K562 (cell line): Measurements from ENCODE around the gene COL5A1. TPM values are rescaled to one million over a fixed set of nuclear protein-coding genes. Genes with fewer than 3 reads are reported as not detected.

ENCODE experiments used
- ATAC-seq: fragments of 200-7000 bp; cut with Tn5 transposase; 3 replicates; pipeline ENCODE4 v1.9.1; 2020; ENCODE audit warnings: moderate library complexity
- BruUV-seq: library from RNA; stranded (reverse); fragments of 400-500 nt; replicated peaks from 2 replicates; lab custom pipeline; 2021; lab: Mats Ljungman, UMichigan
- CTCF ChIA-PET: fragments of 300-600 bp; formaldehyde crosslinking; extraction: SDS; loops from one replicate; lab custom pipeline; 2021; ENCODE audit warnings: low intra/inter-chr PET ratio; lab: Yijun Ruan, JAX
- POLR2A ChIA-PET: fragments of 300-600, 350-650 bp; sonication (Branson Sonifier 250); formaldehyde crosslinking; extraction: SDS; loops from one replicate; lab custom pipeline; 2021; ENCODE audit warnings: antibody characterized with exemption, inconsistent platforms; lab: Yijun Ruan, JAX
- DNase-seq, 4 experiments: peaks; one replicate each; pipeline versions ENCODE4 v3.0.0 to v3.0.0-alpha.2; 2011 to 2018; ENCODE audit warnings: low spot score in 3 of 4, mixed read lengths in 3 of 4; ENCODE audit errors: extremely low read depth in 1 of 4
- FAIRE-seq: peaks from 2 replicates; lab custom pipeline; 2011; peaks lifted over from hg19 to GRCh38; lab: Jason Lieb, UNC
- H2AFZ ChIP-seq: 2 replicates; pipeline ENCODE4 v1.6.0; 2011; ENCODE audit warnings: low read depth, low read length, control low read depth, inconsistent platforms
- H3K27ac ChIP-seq: fragments of 200-600 bp; 3 replicates; pipeline ENCODE4 v1.8.0; 2011; ENCODE audit warnings: low read depth, mild to moderate bottlenecking, control low read depth, inconsistent platforms, low read length, moderate library complexity, mixed read lengths; ENCODE audit errors: extremely low read depth
- H3K27me3 ChIP-seq, 2 experiments: fragments of 300-600 bp in 1 of 2; 2 replicates in 1 of 2; 3 replicates in 1 of 2; pipeline versions ENCODE4 v1.6.0 to v1.8.0; 2011; ENCODE audit warnings: inconsistent platforms in 2 of 2, low read length in 2 of 2, mild to moderate bottlenecking in 1 of 2, mixed read lengths in 1 of 2, moderate library complexity in 1 of 2; ENCODE audit not compliant: control insufficient read depth in 2 of 2, insufficient read depth in 2 of 2
- H3K36me3 ChIP-seq: fragments of 300-600 bp; 3 replicates; pipeline ENCODE4 v1.8.0; 2011; ENCODE audit warnings: mild to moderate bottlenecking, low read length, inconsistent platforms; ENCODE audit not compliant: control insufficient read depth, insufficient read depth
- H3K4me1 ChIP-seq, 2 experiments: fragments of 200-600 bp in 1 of 2; replicated peaks in 1 of 2; 2 replicates in 1 of 2; 3 replicates in 1 of 2; pipeline versions ENCODE4 v1.5.1 to v1.8.0; 2011; ENCODE audit warnings: inconsistent platforms in 2 of 2, low read length in 2 of 2, mild to moderate bottlenecking in 1 of 2, mixed read lengths in 1 of 2, moderate library complexity in 1 of 2; ENCODE audit not compliant: control insufficient read depth in 2 of 2, insufficient read depth in 2 of 2
- H3K4me2 ChIP-seq: 2 replicates; pipeline ENCODE4 v1.6.1; 2011; ENCODE audit warnings: low read length, control low read depth, inconsistent platforms, mixed read lengths; ENCODE audit not compliant: insufficient read depth
- H3K4me3 ChIP-seq: fragments of 200-600 bp; sonication (generic), shearing (Covaris generic); 2 replicates; pipeline ENCODE4 v1.5.1; 2016; ENCODE audit warnings: control low read depth, inconsistent platforms
- H3K79me2 ChIP-seq: fragments of 200-600 bp; 3 replicates; pipeline ENCODE4 v1.8.0; 2011; ENCODE audit warnings: low read length, inconsistent platforms; ENCODE audit not compliant: control insufficient read depth, insufficient read depth
- H3K9ac ChIP-seq, 2 experiments: 2 replicates each; pipeline versions ENCODE4 v1.6.0 to v1.6.1; 2011; ENCODE audit warnings: low read depth in 2 of 2, low read length in 2 of 2, control low read depth in 1 of 2, inconsistent platforms in 1 of 2, mild to moderate bottlenecking in 1 of 2, mixed read lengths in 1 of 2; ENCODE audit not compliant: insufficient read depth in 1 of 2
- H3K9me1 ChIP-seq: one replicate; pipeline ENCODE4 v1.6.0; 2011; ENCODE audit warnings: inconsistent platforms, mild to moderate bottlenecking, low read length, moderate library complexity; ENCODE audit not compliant: control insufficient read depth, insufficient read depth
- H3K9me3 ChIP-seq: replicated peaks from 2 replicates; pipeline ENCODE4 v1.5.1; 2011; ENCODE audit warnings: low read depth, low read length, inconsistent platforms; ENCODE audit not compliant: control insufficient read depth, insufficient read depth
- H4K20me1 ChIP-seq: replicated peaks from 2 replicates; pipeline ENCODE4 v1.6.1; 2011; ENCODE audit warnings: low read length, inconsistent platforms, mixed read lengths; ENCODE audit not compliant: control insufficient read depth, insufficient read depth
- CBX8 ChIP-seq: fragments of 200-600 bp; sonication (generic); IDR thresholded peaks from 2 replicates; pipeline ENCODE4 v1.6.1; 2012; ENCODE audit warnings: borderline replicate concordance, mixed run types, low read depth, mild to moderate bottlenecking, moderate library complexity, mixed read lengths, low read length, control low read depth, inconsistent platforms; ENCODE audit not compliant: poor library complexity, severe bottlenecking; ENCODE audit errors: extremely low read depth
- FIP1L1 ChIP-seq: fragments of 200-400 bp; formaldehyde crosslinking; IDR thresholded peaks from 2 replicates; pipeline ENCODE4 v1.6.1; 2018; ENCODE audit warnings: mild to moderate bottlenecking, low read depth, low read length; ENCODE audit not compliant: poor library complexity, severe bottlenecking
- IRF9 ChIP-seq: fragments of 450-650 bp; IDR thresholded peaks from 2 replicates; pipeline ENCODE4 v1.6.1; 2016; ENCODE audit warnings: missing biosample characterization, missing genetic modification characterization
- RNF2 ChIP-seq: sonication (generic); IDR thresholded peaks from 2 replicates; pipeline ENCODE4 v1.6.1; 2016
- ZFPM2 ChIP-seq: fragments of 250-450 bp; sonication (Bioruptor Pico); IDR thresholded peaks from 2 replicates; pipeline ENCODE4 v1.5.1; 2022; ENCODE audit warnings: mild to moderate bottlenecking
- WGBS: fragments of 100-300 bp; shearing (Covaris generic); methylation state at CpG from one replicate; pipeline ENCODE4 v1.1.6; 2016; ENCODE audit warnings: low coverage, mixed read lengths; ENCODE audit not compliant: insufficient coverage; ENCODE audit errors: missing lambda C conversion rate; 5-methylcytosine and 5-hydroxymethylcytosine counted together
- in situ Hi-C: fragments of 300-500 bp; cut with MboI; formaldehyde crosslinking; loops from 4 replicates; pipeline ENCODE4 v1.15.0; 2018; ENCODE audit warnings: inconsistent platforms, mixed read lengths
- intact Hi-C: fragments of 100-400 bp; cut with micrococcal nuclease; formaldehyde crosslinking; loops from 2 replicates; pipeline ENCODE4 v1.14.2; 2022
- polyA plus RNA-seq, 8 experiments: library from polyadenylated mRNA; depleted of rRNA in 4 of 8; stranded (reverse) in 5 of 8; unstranded in 3 of 8; fragments of >200 nt; fragmentation: Nextera tagmentation in 2 of 8; fragmentation: Illumina TruSeq in 1 of 8; extraction: Ambion mirVana in 2 of 8; extraction: Trizol in 1 of 8; gene quantifications; 2 replicates each; pipeline versions ENCODE4 v1.2.1 to v1.2.3, GENCODE V29; 2011 to 2014; ENCODE audit warnings: inconsistent platforms in 1 of 8, missing spikeins in 1 of 8
- total RNA-seq, 7 experiments: library from RNA; depleted of rRNA in 6 of 7; stranded (reverse); fragments of >200 nt in 6 of 7; fragmentation: Illumina TruSeq in 2 of 7; extraction: Trizol in 2 of 7; gene quantifications; 2 replicates each; pipeline versions ENCODE4 v1.2.1 to v1.2.3, GENCODE V29; 2011 to 2021; ENCODE audit warnings: low replicate concordance in 1 of 7

Gene COL5A1
- total and polyA plus RNA-seq, 9 of the 15 experiments (the other 6 are each of a cell fraction or from before 2014, with no cell fraction given) = under 0.01 to 0.13 (median 0.04) TPM; not detected in 6

GRCh38 chr9:134705786-134706185 lies 64.2 kb downstream of the COL5A1 start (continued):
- TF ChIP-seq FIP1L1 (no peak), IRF9 (tag) (no peak), RNF2 (no peak), ZFPM2 (no peak)

- POLR2A ChIA-PET = interaction anchor here (0.6 kb wide), 1 partner anchor 1951 kb away, joined by 3 read pairs; no protein-coding TSS in a partner anchor
- 2% methylated on average over 5 of the region's 6 CpGs for WGBS
These were observed 64.9 kb downstream of the COL5A1 start for GRCh38 chr9:134706522-134706921.

More at GRCh38 chr9:134706522-134706921, 64.9 kb downstream of the COL5A1 start:
- Histone ChIP-seq H4K20me1 (no peaks in the 10 kb centered on the region), H3K4me2 (no peak overlapping the region), H3K9ac (no peak overlapping the region), H3K4me1 (no peaks in the 10 kb centered on the region; a peak in 1 of 5 replicates), H3K27ac (no peak overlapping the region), H3K27me3 (peaks cover 9 to 38% of the 10 kb centered on the region in 2 experiments; a peak in 4 of 5 replicates), H2AFZ (no peak overlapping the region), H3K9me3 (no peaks in the 10 kb centered on the region), H3K79me2 (no peaks in the 10 kb centered on the region), H3K36me3 (no peaks in the 10 kb centered on the region), H3K4me3 (no peak overlapping the region), H3K9me1 (no peaks in the 10 kb centered on the region)
- in situ Hi-C loops (no loop called here), intact Hi-C loops (no loop called here)
- no peak for ATAC-seq
- no peak for FAIRE-seq
- no TSS peak for BruUV-seq
- CTCF ChIA-PET = no interaction called here
- no peak for TF ChIP-seq CBX8
- no peak for DNase-seq
